Measurements from ENCODE around the gene STK11.

Gene STK11

GRCh38 chr19:1172353-1173158, 33.0 kb upstream of the STK11 start:
- TF ChIP-seq CTCF (IDR thresholded peaks at IDR 0.05): no peak

- TF ChIP-seq CTCF (IDR thresholded peaks at IDR 0.05): no peak
Observed at GRCh38 chr19:1173159-1173844, 32.3 kb upstream of the STK11 start.

GRCh38 chr19:1173845-1174809, 31.5 kb upstream of the STK11 start, which contains the start of gene SBNO2:
Gene SBNO2, minus strand, starts transcription at chr19:1174268. Its CDS starts 19,992 bp downstream, at chr19:1154276.
- no peak for TF ChIP-seq CTCF (IDR thresholded peaks at IDR 0.05)

- no peak for TF ChIP-seq CTCF (IDR thresholded peaks at IDR 0.05)
Observed at GRCh38 chr19:1177322-1178114, 28.1 kb upstream of the STK11 start.

- TF ChIP-seq CTCF (IDR thresholded peaks at IDR 0.05): no peak
Observed at GRCh38 chr19:1181606-1182005, 24.0 kb upstream of the STK11 start.

GRCh38 chr19:1182068-1182467, 23.5 kb upstream of the STK11 start:
- TF ChIP-seq CTCF (IDR thresholded peaks at IDR 0.05): no peak

All from LNCAP (cell line).